Rectal smooth muscle tissue (tissue), 1 donor: ENCODE data around the gene MAN2B1.
A peak's percentile ranks its signal among the peaks of the same experiment; 100 is the strongest.
"Not testable (repeated sequence)": the region's sequence is repeated elsewhere in the genome, so short reads cannot be mapped to it uniquely, and the experiment has no call there.

Experiments used
- H3K27ac ChIP-seq: one replicate; pipeline ENCODE4 v1.7.0; 2013; ENCODE audit warnings: low read depth, low read length, inconsistent platforms
- H3K27me3 ChIP-seq: one replicate; pipeline ENCODE4 v1.7.0; 2013; ENCODE audit warnings: low read length; ENCODE audit not compliant: control insufficient read depth, insufficient read depth
- H3K36me3 ChIP-seq: one replicate; pipeline ENCODE4 v1.7.0; 2013; ENCODE audit warnings: low read length; ENCODE audit not compliant: control insufficient read depth, insufficient read depth
- H3K4me1 ChIP-seq: one replicate; pipeline ENCODE4 v1.7.0; 2013; ENCODE audit warnings: low read length; ENCODE audit not compliant: control insufficient read depth, insufficient read depth
- H3K4me3 ChIP-seq: one replicate; pipeline ENCODE4 v1.7.0; 2013; ENCODE audit warnings: low read length
- H3K9ac ChIP-seq: one replicate; pipeline ENCODE4 v1.7.0; 2013; ENCODE audit warnings: low read length

MAN2B1 gene

GRCh38 chr19:12621253-12622024 lies 45.1 kb downstream of the MAN2B1 start:
- H3K27me3 ChIP-seq, H3K4me3 ChIP-seq, H3K9ac ChIP-seq, H3K4me1 ChIP-seq, H3K36me3 ChIP-seq, H3K27ac ChIP-seq: not testable (repeated sequence)

- no peak overlapping the region for H3K27ac ChIP-seq
- no peaks in the 10 kb centered on the region for H3K27me3 ChIP-seq
- peaks cover 7% of the 10 kb centered on the region for H3K36me3 ChIP-seq
- no peaks in the 10 kb centered on the region for H3K4me1 ChIP-seq
- no peak overlapping the region for H3K9ac ChIP-seq
- H3K4me3 ChIP-seq: no peak overlapping the region
These were observed 48.9 kb downstream of the MAN2B1 start for GRCh38 chr19:12617646-12618045.

- no peaks in the 10 kb centered on the region for H3K27me3 ChIP-seq
- H3K4me1 ChIP-seq: peaks cover 3% of the 10 kb centered on the region
- peak overlapping the region; percentile 97 for H3K9ac ChIP-seq
- peaks cover 9% of the 10 kb centered on the region for H3K36me3 ChIP-seq
- peak overlapping the region; percentile 99 for H3K4me3 ChIP-seq
- peak overlapping the region; percentile 98 for H3K27ac ChIP-seq
These were observed 55.2 kb downstream of the MAN2B1 start for GRCh38 chr19:12611361-12611699.

GRCh38 chr19:12610540-12611360 lies 55.8 kb downstream of the MAN2B1 start, which contains the start of the genes ZNF490 and ZNF791:
TSS of gene ZNF490 (minus strand) at chr19:12610813. CDS start at chr19:12610680, 133 bp downstream.
TSS of gene ZNF791 (plus strand) at chr19:12610920. CDS start at chr19:12611080, 160 bp downstream.
- H3K27ac ChIP-seq: peak within 1 kb of the TSS; percentile 98
- peaks cover 9% of the 10 kb centered on the region for H3K36me3 ChIP-seq
- H3K27me3 ChIP-seq: no peaks in the 10 kb centered on the region
- H3K9ac ChIP-seq: peak within 1 kb of the TSS; percentile 97
- peaks cover 3% of the 10 kb centered on the region for H3K4me1 ChIP-seq
- H3K4me3 ChIP-seq: peak within 1 kb of the TSS; percentile 99

GRCh38 chr19:12607631-12608030 lies 58.9 kb downstream of the MAN2B1 start:
- no peak overlapping the region for H3K9ac ChIP-seq
- no peaks in the 10 kb centered on the region for H3K27me3 ChIP-seq
- H3K4me3 ChIP-seq: no peak overlapping the region
- H3K4me1 ChIP-seq: peaks cover 3% of the 10 kb centered on the region
- H3K27ac ChIP-seq: no peak overlapping the region
- H3K36me3 ChIP-seq: peaks cover 2% of the 10 kb centered on the region

GRCh38 chr19:12606796-12607195 lies 59.7 kb downstream of the MAN2B1 start:
- Histone ChIP-seq H3K4me3 (no peak overlapping the region), H3K27me3 (no peaks in the 10 kb centered on the region), H3K36me3 (peaks cover 2% of the 10 kb centered on the region), H3K9ac (no peak overlapping the region), H3K27ac (no peak overlapping the region), H3K4me1 (no peaks in the 10 kb centered on the region)

- Histone ChIP-seq H3K27ac (no peak overlapping the region), H3K4me3 (no peak overlapping the region), H3K36me3 (peaks cover 4% of the 10 kb centered on the region), H3K4me1 (no peaks in the 10 kb centered on the region), H3K9ac (no peak overlapping the region), H3K27me3 (no peaks in the 10 kb centered on the region)
These were observed 62.8 kb downstream of the MAN2B1 start for GRCh38 chr19:12603714-12604113.

GRCh38 chr19:12597594-12597993 lies 68.9 kb downstream of the MAN2B1 start:
- no peak overlapping the region for H3K9ac ChIP-seq
- H3K27ac ChIP-seq: no peak overlapping the region
- H3K36me3 ChIP-seq: peaks cover 5% of the 10 kb centered on the region
- no peak overlapping the region for H3K4me3 ChIP-seq
- no peaks in the 10 kb centered on the region for H3K27me3 ChIP-seq
- H3K4me1 ChIP-seq: no peaks in the 10 kb centered on the region

GRCh38 chr19:12596927-12597548 lies 69.5 kb downstream of the MAN2B1 start:
- Histone ChIP-seq H3K36me3 (peaks cover 5% of the 10 kb centered on the region), H3K27me3 (no peaks in the 10 kb centered on the region), H3K4me1 (no peaks in the 10 kb centered on the region), H3K4me3 (no peak overlapping the region), H3K9ac (no peak overlapping the region), H3K27ac (no peak overlapping the region)
